ENCODE results near the gene GCNT2.
"Not testable (repeated sequence)": the region's sequence is repeated elsewhere in the genome, so short reads cannot be mapped to it uniquely, and the experiment has no call there.

GCNT2 gene

GRCh38 chr6:10665595-10665994 is 144.4 kb downstream of the GCNT2 start:
- not testable (repeated sequence) for DNase-seq

GRCh38 chr6:10668126-10668917 is 147.2 kb downstream of the GCNT2 start:
- DNase-seq: no peak

- DNase-seq: no peak
Observed at GRCh38 chr6:10676403-10676802, 155.3 kb downstream of the GCNT2 start.

GRCh38 chr6:10678456-10678855 is 157.3 kb downstream of the GCNT2 start:
- DNase-seq: no peak
